ENCODE results near the gene MTRF1.

Gene MTRF1

GRCh38 chr13:41250993-41251392 lies 12.4 kb downstream of the MTRF1 start:
- no peak overlapping the region for H3K4me3 ChIP-seq (ENCODE audit: low read depth in 1 of 2, low read length in 2 of 2)
- H3K36me3 ChIP-seq (ENCODE audit: control insufficient read depth in 1 of 2, insufficient read depth in 2 of 2, low read length in 2 of 2), result peaks cover 8 to 25% of the 10 kb centered on the region in 2 donors
- H3K9ac ChIP-seq (ENCODE audit: low read depth in 1 of 2, low read length in 2 of 2), result no peak overlapping the region
- no peaks in the 10 kb centered on the region for H3K27me3 ChIP-seq (ENCODE audit: control insufficient read depth in 1 of 2, insufficient read depth in 2 of 2, low read length in 2 of 2)
- H3K27ac ChIP-seq (ENCODE audit: low read depth, low read length), result no peak overlapping the region
- H3K4me1 ChIP-seq (ENCODE audit: control insufficient read depth in 1 of 2, insufficient read depth in 2 of 2, low read length in 2 of 2), result no peaks in the 10 kb centered on the region
- H3K9me3 ChIP-seq (ENCODE audit: control insufficient read depth in 1 of 2, low read length in 2 of 2), result no peaks in the 10 kb centered on the region

- Histone ChIP-seq H3K4me1 (ENCODE audit: control insufficient read depth in 1 of 2, insufficient read depth in 2 of 2, low read length in 2 of 2) (no peaks in the 10 kb centered on the region), H3K4me3 (ENCODE audit: low read depth in 1 of 2, low read length in 2 of 2) (no peak overlapping the region), H3K9ac (ENCODE audit: low read depth in 1 of 2, low read length in 2 of 2) (no peak overlapping the region), H3K27ac (ENCODE audit: low read depth, low read length) (no peak overlapping the region), H3K36me3 (ENCODE audit: control insufficient read depth in 1 of 2, insufficient read depth in 2 of 2, low read length in 2 of 2) (peaks cover 7 to 23% of the 10 kb centered on the region in 2 donors), H3K9me3 (ENCODE audit: control insufficient read depth in 1 of 2, low read length in 2 of 2) (no peaks in the 10 kb centered on the region), H3K27me3 (ENCODE audit: control insufficient read depth in 1 of 2, insufficient read depth in 2 of 2, low read length in 2 of 2) (no peaks in the 10 kb centered on the region)
Measured at GRCh38 chr13:41246969-41247680, 16.3 kb downstream of the MTRF1 start.

GRCh38 chr13:41244556-41244955 lies 18.8 kb downstream of the MTRF1 start:
- Histone ChIP-seq H3K4me3 (ENCODE audit: low read depth in 1 of 2, low read length in 2 of 2) (no peak overlapping the region), H3K27me3 (ENCODE audit: control insufficient read depth in 1 of 2, insufficient read depth in 2 of 2, low read length in 2 of 2) (no peaks in the 10 kb centered on the region), H3K9ac (ENCODE audit: low read depth in 1 of 2, low read length in 2 of 2) (no peak overlapping the region), H3K9me3 (ENCODE audit: control insufficient read depth in 1 of 2, low read length in 2 of 2) (no peaks in the 10 kb centered on the region), H3K4me1 (ENCODE audit: control insufficient read depth in 1 of 2, insufficient read depth in 2 of 2, low read length in 2 of 2) (no peaks in the 10 kb centered on the region), H3K27ac (ENCODE audit: low read depth, low read length) (no peak overlapping the region), H3K36me3 (ENCODE audit: control insufficient read depth in 1 of 2, insufficient read depth in 2 of 2, low read length in 2 of 2) (peaks cover 7 to 12% of the 10 kb centered on the region in 2 donors)

- peaks cover 4% of the 10 kb centered on the region in 2 donors for H3K36me3 ChIP-seq (ENCODE audit: control insufficient read depth in 1 of 2, insufficient read depth in 2 of 2, low read length in 2 of 2)
- no peak overlapping the region for H3K9ac ChIP-seq (ENCODE audit: low read depth in 1 of 2, low read length in 2 of 2)
- H3K27me3 ChIP-seq (ENCODE audit: control insufficient read depth in 1 of 2, insufficient read depth in 2 of 2, low read length in 2 of 2), result no peaks in the 10 kb centered on the region
- H3K4me1 ChIP-seq (ENCODE audit: control insufficient read depth in 1 of 2, insufficient read depth in 2 of 2, low read length in 2 of 2), result peaks cover 0 to 2% of the 10 kb centered on the region in 2 donors
- no peak overlapping the region for H3K27ac ChIP-seq (ENCODE audit: low read depth, low read length)
- H3K9me3 ChIP-seq (ENCODE audit: control insufficient read depth in 1 of 2, low read length in 2 of 2), result no peaks in the 10 kb centered on the region
- no peak overlapping the region for H3K4me3 ChIP-seq (ENCODE audit: low read depth in 1 of 2, low read length in 2 of 2)
Measured at GRCh38 chr13:41241626-41242025, 21.8 kb downstream of the MTRF1 start.

- Histone ChIP-seq H3K4me1 (ENCODE audit: control insufficient read depth in 1 of 2, insufficient read depth in 2 of 2, low read length in 2 of 2) (peaks cover 0 to 17% of the 10 kb centered on the region in 2 donors), H3K9ac (ENCODE audit: low read depth in 1 of 2, low read length in 2 of 2) (no peak overlapping the region), H3K9me3 (ENCODE audit: control insufficient read depth in 1 of 2, low read length in 2 of 2) (no peaks in the 10 kb centered on the region), H3K27me3 (ENCODE audit: control insufficient read depth in 1 of 2, insufficient read depth in 2 of 2, low read length in 2 of 2) (no peaks in the 10 kb centered on the region), H3K4me3 (ENCODE audit: low read depth in 1 of 2, low read length in 2 of 2) (no peak overlapping the region), H3K36me3 (ENCODE audit: control insufficient read depth in 1 of 2, insufficient read depth in 2 of 2, low read length in 2 of 2) (peaks cover 0 to 4% of the 10 kb centered on the region in 2 donors), H3K27ac (ENCODE audit: low read depth, low read length) (no peak overlapping the region)
Measured at GRCh38 chr13:41236369-41236768, 27.0 kb downstream of the MTRF1 start.

- Histone ChIP-seq H3K27ac (ENCODE audit: low read depth, low read length) (no peak overlapping the region), H3K36me3 (ENCODE audit: control insufficient read depth in 1 of 2, insufficient read depth in 2 of 2, low read length in 2 of 2) (no peaks in the 10 kb centered on the region), H3K4me1 (ENCODE audit: control insufficient read depth in 1 of 2, insufficient read depth in 2 of 2, low read length in 2 of 2) (peaks cover 0 to 19% of the 10 kb centered on the region in 2 donors), H3K4me3 (ENCODE audit: low read depth in 1 of 2, low read length in 2 of 2) (no peak overlapping the region), H3K9ac (ENCODE audit: low read depth in 1 of 2, low read length in 2 of 2) (no peak overlapping the region), H3K27me3 (ENCODE audit: control insufficient read depth in 1 of 2, insufficient read depth in 2 of 2, low read length in 2 of 2) (no peaks in the 10 kb centered on the region), H3K9me3 (ENCODE audit: control insufficient read depth in 1 of 2, low read length in 2 of 2) (no peaks in the 10 kb centered on the region)
Measured at GRCh38 chr13:41232578-41233480, 30.5 kb downstream of the MTRF1 start.

GRCh38 chr13:41231786-41232185 lies 31.6 kb downstream of the MTRF1 start:
- Histone ChIP-seq H3K4me1 (ENCODE audit: control insufficient read depth in 1 of 2, insufficient read depth in 2 of 2, low read length in 2 of 2) (peaks cover 0 to 19% of the 10 kb centered on the region in 2 donors), H3K4me3 (ENCODE audit: low read depth in 1 of 2, low read length in 2 of 2) (no peak overlapping the region), H3K36me3 (ENCODE audit: control insufficient read depth in 1 of 2, insufficient read depth in 2 of 2, low read length in 2 of 2) (peaks cover 0 to 2% of the 10 kb centered on the region in 2 donors), H3K9ac (ENCODE audit: low read depth in 1 of 2, low read length in 2 of 2) (no peak overlapping the region), H3K27me3 (ENCODE audit: control insufficient read depth in 1 of 2, insufficient read depth in 2 of 2, low read length in 2 of 2) (no peaks in the 10 kb centered on the region), H3K9me3 (ENCODE audit: control insufficient read depth in 1 of 2, low read length in 2 of 2) (no peaks in the 10 kb centered on the region), H3K27ac (ENCODE audit: low read depth, low read length) (no peak overlapping the region)

- Histone ChIP-seq H3K4me3 (ENCODE audit: low read depth in 1 of 2, low read length in 2 of 2) (no peak overlapping the region), H3K9ac (ENCODE audit: low read depth in 1 of 2, low read length in 2 of 2) (no peak overlapping the region), H3K27ac (ENCODE audit: low read depth, low read length) (no peak overlapping the region), H3K9me3 (ENCODE audit: control insufficient read depth in 1 of 2, low read length in 2 of 2) (no peaks in the 10 kb centered on the region), H3K4me1 (ENCODE audit: control insufficient read depth in 1 of 2, insufficient read depth in 2 of 2, low read length in 2 of 2) (peaks cover 0 to 14% of the 10 kb centered on the region in 2 donors), H3K27me3 (ENCODE audit: control insufficient read depth in 1 of 2, insufficient read depth in 2 of 2, low read length in 2 of 2) (no peaks in the 10 kb centered on the region), H3K36me3 (ENCODE audit: control insufficient read depth in 1 of 2, insufficient read depth in 2 of 2, low read length in 2 of 2) (peaks cover 5% of the 10 kb centered on the region in 2 donors)
Measured at GRCh38 chr13:41231025-41231677, 32.2 kb downstream of the MTRF1 start.

GRCh38 chr13:41229356-41229755 lies 34.0 kb downstream of the MTRF1 start:
- H3K4me3 ChIP-seq (ENCODE audit: low read depth in 1 of 2, low read length in 2 of 2), result no peak overlapping the region
- H3K36me3 ChIP-seq (ENCODE audit: control insufficient read depth in 1 of 2, insufficient read depth in 2 of 2, low read length in 2 of 2), result peaks cover 7 to 8% of the 10 kb centered on the region in 2 donors
- H3K27ac ChIP-seq (ENCODE audit: low read depth, low read length), result no peak overlapping the region
- H3K9me3 ChIP-seq (ENCODE audit: control insufficient read depth in 1 of 2, low read length in 2 of 2), result no peaks in the 10 kb centered on the region
- H3K4me1 ChIP-seq (ENCODE audit: control insufficient read depth in 1 of 2, insufficient read depth in 2 of 2, low read length in 2 of 2), result peaks cover 0 to 14% of the 10 kb centered on the region in 2 donors
- no peaks in the 10 kb centered on the region for H3K27me3 ChIP-seq (ENCODE audit: control insufficient read depth in 1 of 2, insufficient read depth in 2 of 2, low read length in 2 of 2)
- no peak overlapping the region for H3K9ac ChIP-seq (ENCODE audit: low read depth in 1 of 2, low read length in 2 of 2)
